ENCODE results near the gene SPATA22. TPM values are rescaled to one million over a fixed set of nuclear protein-coding genes. Genes with fewer than 3 reads are reported as not detected.
"Not testable (repeated sequence)": the region's sequence is repeated elsewhere in the genome, so short reads cannot be mapped to it uniquely, and the experiment has no call there.

SPATA22 gene
- total RNA-seq, 2 experiments from 2014 or later, result not detected

DNA sequence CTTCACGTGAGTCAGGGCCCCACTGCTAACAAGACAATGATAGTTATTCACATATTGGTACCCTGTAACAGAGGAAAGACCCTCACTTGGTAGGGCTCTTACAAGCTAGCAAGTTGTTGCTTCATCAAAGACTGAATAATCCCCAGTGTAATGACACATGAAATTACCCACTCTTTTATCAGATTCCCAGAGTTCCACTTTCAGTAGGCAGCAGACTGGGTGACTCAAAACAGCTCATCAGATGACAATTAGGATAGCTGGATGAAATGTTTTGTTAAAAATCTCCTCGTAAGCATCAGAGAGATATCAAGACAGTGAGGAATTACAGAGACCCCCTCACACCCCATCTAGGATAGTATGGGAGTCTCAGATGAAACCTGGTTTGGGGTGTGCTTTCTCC, 31.2 kb downstream of the SPATA22 start:
- DNase-seq, result no peak
- no peak overlapping the region for H3K27ac Mint-ChIP-seq
- H3K9me3 Mint-ChIP-seq, result no peaks in the 10 kb centered on the region
- no peaks in the 10 kb centered on the region for H3K4me1 Mint-ChIP-seq
- POLR2A ChIA-PET, result no interaction called here
- CTCF ChIA-PET, result no interaction called here
- H3K27me3 Mint-ChIP-seq, result peaks cover 5% of the 10 kb centered on the region
- H3K4me3 Mint-ChIP-seq, result no peak overlapping the region
- H3K36me3 Mint-ChIP-seq (ENCODE audit: low read depth), result no peaks in the 10 kb centered on the region

DNA sequence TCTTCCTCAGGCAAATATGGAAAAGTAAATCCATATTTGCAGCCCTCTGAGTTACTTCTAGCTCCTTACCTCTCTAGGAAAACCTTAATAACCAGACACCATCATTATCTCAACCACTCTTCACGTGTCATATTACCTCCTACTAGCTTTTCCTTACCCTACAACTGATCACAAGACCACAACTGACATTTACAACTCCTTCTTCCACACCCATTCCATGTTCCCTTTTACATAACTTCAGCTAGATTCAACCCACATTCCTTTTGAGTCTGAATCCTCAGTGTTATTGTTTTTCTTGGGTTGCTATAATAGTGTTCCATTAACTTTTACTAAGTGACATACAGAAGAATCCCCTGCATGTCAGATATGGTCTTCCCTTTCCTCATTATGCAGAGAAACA, 33.3 kb downstream of the SPATA22 start:
- no peak overlapping the region for H3K4me3 Mint-ChIP-seq
- no peak for DNase-seq
- peaks cover 4% of the 10 kb centered on the region for H3K27me3 Mint-ChIP-seq
- no peaks in the 10 kb centered on the region for H3K36me3 Mint-ChIP-seq (ENCODE audit: low read depth)
- H3K9me3 Mint-ChIP-seq, result no peaks in the 10 kb centered on the region
- ChIA-PET POLR2A (no interaction called here), CTCF (no interaction called here)
- no peaks in the 10 kb centered on the region for H3K4me1 Mint-ChIP-seq
- no peak overlapping the region for H3K27ac Mint-ChIP-seq

- H3K36me3 Mint-ChIP-seq (ENCODE audit: low read depth), result no peaks in the 10 kb centered on the region
- ChIA-PET CTCF (no interaction called here), POLR2A (no interaction called here)
- no peaks in the 10 kb centered on the region for H3K9me3 Mint-ChIP-seq
- no peak within 1 kb of the TSS for H3K4me3 Mint-ChIP-seq
- H3K27me3 Mint-ChIP-seq, result no peaks in the 10 kb centered on the region
- no peak for DNase-seq
- H3K27ac Mint-ChIP-seq, result no peak within 1 kb of the TSS
- H3K4me1 Mint-ChIP-seq, result no peaks in the 10 kb centered on the region
Measured at GRCh38 chr17:3433741-3434140, 37.9 kb downstream of the SPATA22 start, which contains the start of gene OR1E2. Gene OR1E2, minus strand, starts transcription at chr17:3433841. Its CDS starts 0 bp downstream, at chr17:3433841.

- H3K27ac Mint-ChIP-seq; H3K9me3 Mint-ChIP-seq; CTCF ChIA-PET; H3K27me3 Mint-ChIP-seq; H3K36me3 Mint-ChIP-seq (ENCODE audit: low read depth); POLR2A ChIA-PET; H3K4me3 Mint-ChIP-seq; H3K4me1 Mint-ChIP-seq: not testable (repeated sequence)
- peak; percentile 17 for DNase-seq
Measured at GRCh38 chr17:3433215-3433614, 38.4 kb downstream of the SPATA22 start.

- Mint-ChIP-seq H3K27me3 (peaks cover 11% of the 10 kb centered on the region), H3K27ac (no peak overlapping the region), H3K4me1 (no peaks in the 10 kb centered on the region), H3K4me3 (no peak overlapping the region), H3K36me3 (ENCODE audit: low read depth) (no peaks in the 10 kb centered on the region), H3K9me3 (no peaks in the 10 kb centered on the region)
- no peak for DNase-seq
- ChIA-PET POLR2A (no interaction called here), CTCF (no interaction called here)
Measured at GRCh38 chr17:3418222-3418621, 53.4 kb downstream of the SPATA22 start.

DNA sequence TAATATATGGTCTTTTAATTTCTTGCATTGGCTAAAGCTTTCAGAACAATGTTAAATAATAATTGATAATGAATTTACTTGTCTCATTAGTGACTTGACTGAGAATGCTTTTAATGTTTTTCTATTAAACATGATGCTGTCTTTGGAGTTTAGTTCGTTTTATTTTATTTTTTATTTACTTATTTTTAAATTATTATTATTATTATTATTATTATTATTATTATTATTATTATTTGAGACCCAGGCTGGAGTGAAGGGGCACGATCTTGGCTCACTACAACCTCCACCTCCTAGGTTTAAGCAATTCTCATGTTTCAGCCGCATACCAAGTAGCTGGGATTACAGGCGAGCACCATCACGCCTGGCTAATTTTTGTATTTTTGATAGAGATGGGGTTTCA, 56.0 kb downstream of the SPATA22 start:
- peaks cover 20% of the 10 kb centered on the region for H3K27me3 Mint-ChIP-seq
- ChIA-PET POLR2A (no interaction called here), CTCF (no interaction called here)
- H3K4me1 Mint-ChIP-seq, result no peaks in the 10 kb centered on the region
- H3K36me3 Mint-ChIP-seq (ENCODE audit: low read depth), result no peaks in the 10 kb centered on the region
- no peak overlapping the region for H3K4me3 Mint-ChIP-seq
- no peak for DNase-seq
- no peak overlapping the region for H3K27ac Mint-ChIP-seq
- no peaks in the 10 kb centered on the region for H3K9me3 Mint-ChIP-seq

DNA sequence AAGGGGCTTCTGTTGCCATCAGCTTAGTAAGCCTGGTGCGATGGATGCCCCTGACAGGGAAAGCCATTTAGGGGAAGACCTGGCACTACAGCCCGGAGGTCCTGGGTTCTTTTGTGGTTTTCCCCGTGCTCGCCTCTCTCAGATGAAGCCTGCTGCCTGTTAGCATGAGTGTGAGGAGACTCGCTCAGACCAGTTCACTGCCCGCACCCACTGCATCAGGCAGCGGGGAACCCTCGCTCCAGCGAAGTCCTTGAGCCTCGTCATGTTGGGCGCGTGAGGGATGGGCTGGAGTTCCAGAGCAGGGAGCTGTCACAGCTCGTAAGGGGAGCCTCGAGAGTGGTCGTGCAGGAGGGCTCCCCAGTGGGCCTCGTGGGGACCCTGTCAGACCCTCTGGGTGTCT, 59.4 kb downstream of the SPATA22 start:
- H3K27ac Mint-ChIP-seq; H3K4me3 Mint-ChIP-seq; H3K4me1 Mint-ChIP-seq; DNase-seq; CTCF ChIA-PET; POLR2A ChIA-PET; H3K36me3 Mint-ChIP-seq (ENCODE audit: low read depth): not testable (repeated sequence)
- peaks cover 16% of the 10 kb centered on the region for H3K27me3 Mint-ChIP-seq
- H3K9me3 Mint-ChIP-seq, result peaks cover 11% of the 10 kb centered on the region

- H3K27ac Mint-ChIP-seq, result no peak within 1 kb of the TSS
- ChIA-PET CTCF (no interaction called here), POLR2A (no interaction called here)
- DNase-seq, result no peak
- no peaks in the 10 kb centered on the region for H3K36me3 Mint-ChIP-seq (ENCODE audit: low read depth)
- no peak within 1 kb of the TSS for H3K4me3 Mint-ChIP-seq
- peaks cover 13% of the 10 kb centered on the region for H3K27me3 Mint-ChIP-seq
- peaks cover 11% of the 10 kb centered on the region for H3K9me3 Mint-ChIP-seq
- no peaks in the 10 kb centered on the region for H3K4me1 Mint-ChIP-seq
Measured at GRCh38 chr17:3411070-3411469, 60.5 kb downstream of the SPATA22 start, which contains the start of gene OR3A3. Gene OR3A3, plus strand, starts transcription at chr17:3411370.

DNA sequence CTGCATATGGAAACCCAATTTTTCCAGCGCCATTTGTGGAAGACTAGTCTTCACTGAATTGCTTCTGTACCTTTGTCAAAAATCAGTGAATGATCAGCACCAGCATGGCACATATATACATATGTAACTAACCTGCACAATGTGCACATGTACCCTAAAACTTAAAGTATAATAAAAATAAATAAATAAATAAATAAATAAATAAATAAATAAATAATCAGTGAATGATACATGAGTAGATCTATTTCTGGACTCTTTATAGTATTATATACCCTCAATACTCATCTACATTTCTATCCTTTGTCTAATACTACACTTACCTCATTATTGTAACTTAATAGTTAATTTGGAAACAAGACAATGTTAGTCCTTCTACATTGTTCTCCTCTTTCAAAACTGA, 67.8 kb downstream of the SPATA22 start:
- H3K36me3 Mint-ChIP-seq (ENCODE audit: low read depth); DNase-seq; H3K9me3 Mint-ChIP-seq; H3K27me3 Mint-ChIP-seq; H3K4me3 Mint-ChIP-seq; H3K4me1 Mint-ChIP-seq; H3K27ac Mint-ChIP-seq; POLR2A ChIA-PET; CTCF ChIA-PET: not testable (repeated sequence)

DNA sequence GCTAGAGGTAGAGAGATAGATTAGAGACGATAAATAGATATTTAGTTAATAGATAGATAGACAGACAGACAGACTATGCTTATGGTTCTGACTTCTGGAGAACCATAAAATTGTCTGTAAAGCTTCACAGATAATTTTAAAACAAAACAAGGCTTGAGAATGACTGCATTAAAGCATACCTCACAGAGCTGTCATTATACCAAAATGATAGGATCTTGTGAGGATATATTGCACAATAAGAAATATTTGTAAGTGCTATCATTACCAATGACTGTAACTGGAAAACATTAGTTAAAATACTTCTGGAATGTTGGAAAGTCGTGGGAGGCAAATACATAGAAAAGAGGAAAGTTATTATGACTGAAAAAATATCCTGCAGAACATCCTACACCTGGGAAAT, 69.8 kb downstream of the SPATA22 start:
- H3K4me1 Mint-ChIP-seq, result no peaks in the 10 kb centered on the region
- no peaks in the 10 kb centered on the region for H3K9me3 Mint-ChIP-seq
- CTCF ChIA-PET, result no interaction called here

DNA sequence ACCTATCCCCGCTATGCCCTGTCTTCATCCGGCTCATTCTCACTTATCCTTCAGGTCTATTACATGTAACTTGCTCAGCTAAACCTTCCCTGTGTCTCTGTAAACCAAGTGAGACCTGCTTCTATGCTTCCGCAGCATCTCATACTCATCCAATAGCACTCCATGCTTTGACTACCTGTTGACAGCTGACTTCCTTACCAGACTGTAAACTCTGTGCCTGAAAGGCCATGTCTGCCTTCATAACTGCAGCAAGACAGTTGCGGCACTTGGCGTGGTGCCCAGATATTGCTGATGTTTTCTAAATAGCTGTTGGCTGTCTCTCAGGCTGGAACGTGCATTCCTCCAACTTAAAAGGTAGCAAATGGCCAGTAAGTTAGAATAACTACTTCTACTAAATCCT, 71.6 kb downstream of the SPATA22 start:
- Mint-ChIP-seq H3K36me3 (ENCODE audit: low read depth) (no peaks in the 10 kb centered on the region), H3K9me3 (no peaks in the 10 kb centered on the region), H3K27me3 (peaks cover 2% of the 10 kb centered on the region), H3K4me1 (no peaks in the 10 kb centered on the region), H3K27ac (no peak overlapping the region), H3K4me3 (no peak overlapping the region)
- no peak for DNase-seq
- ChIA-PET CTCF (no interaction called here), POLR2A (no interaction called here)

More for the DNA sequence above, 69.8 kb downstream of the SPATA22 start:
- peaks cover 2% of the 10 kb centered on the region for H3K27me3 Mint-ChIP-seq
- H3K4me3 Mint-ChIP-seq, result no peak overlapping the region
- DNase-seq, result no peak
- POLR2A ChIA-PET, result no interaction called here
- H3K27ac Mint-ChIP-seq, result no peak overlapping the region
- no peaks in the 10 kb centered on the region for H3K36me3 Mint-ChIP-seq (ENCODE audit: low read depth)

GRCh38 chr17:3398310-3398709, 73.3 kb downstream of the SPATA22 start, which contains the start of gene OR1E1:
Gene OR1E1, minus strand, starts transcription at chr17:3398410. Its CDS starts 0 bp downstream, at chr17:3398410.
- no peaks in the 10 kb centered on the region for H3K9me3 Mint-ChIP-seq
- H3K4me1 Mint-ChIP-seq, result no peaks in the 10 kb centered on the region
- ChIA-PET CTCF (no interaction called here), POLR2A (no interaction called here)
- peaks cover 2% of the 10 kb centered on the region for H3K27me3 Mint-ChIP-seq
- no peaks in the 10 kb centered on the region for H3K36me3 Mint-ChIP-seq (ENCODE audit: low read depth)
- H3K4me3 Mint-ChIP-seq, result no peak within 1 kb of the TSS
- H3K27ac Mint-ChIP-seq, result no peak within 1 kb of the TSS
- no peak for DNase-seq

DNA sequence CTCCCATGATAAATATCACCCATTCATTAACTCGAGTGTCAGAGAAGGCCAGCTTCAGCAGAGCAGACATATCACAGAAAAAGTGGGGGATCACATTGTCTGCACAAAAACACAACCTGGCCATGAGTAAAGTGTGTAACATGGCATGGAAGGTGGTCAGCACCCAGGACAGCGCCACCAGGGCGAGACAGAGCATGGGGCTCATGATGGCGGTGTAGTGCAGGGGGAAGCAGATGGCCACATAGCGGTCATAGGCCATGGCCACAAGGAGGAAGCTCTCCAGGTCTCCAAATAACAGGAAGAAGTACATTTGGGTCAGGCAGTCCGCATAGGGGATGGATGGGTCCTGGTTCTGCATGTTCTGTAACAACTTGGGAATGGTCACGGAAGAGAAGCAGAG, 73.8 kb downstream of the SPATA22 start:
- H3K4me3 Mint-ChIP-seq; DNase-seq; H3K9me3 Mint-ChIP-seq; H3K27me3 Mint-ChIP-seq; H3K36me3 Mint-ChIP-seq (ENCODE audit: low read depth); H3K4me1 Mint-ChIP-seq; H3K27ac Mint-ChIP-seq; POLR2A ChIA-PET: not testable (repeated sequence)
- CTCF ChIA-PET, result interaction anchor here (0.5 kb wide), 1 partner anchor 386 kb away, joined by 4 read pairs; no protein-coding TSS in a partner anchor

Data from activated CD4-positive, alpha-beta memory T cell treated with anti-CD3 and anti-CD28 coated beads, Interleukin-2, amount 10 ng/mL, durations not matched to agents 7 days and 5 days (primary cell).